ENCODE measurements around the gene KRTAP5-9. TPM values are rescaled to one million over a fixed set of nuclear protein-coding genes. Genes with fewer than 3 reads are reported as not detected.

KRTAP5-9 gene
- polyA plus RNA-seq, 1 donor (not counting 4 experiments of a cell fraction or from before 2014, with no cell fraction given), result 0.05 TPM

- H3K27ac ChIP-seq (ENCODE audit: control insufficient read depth, insufficient read depth, low read length), result no peak overlapping the region
- no peak overlapping the region for H2AFZ ChIP-seq (ENCODE audit: control insufficient read depth, low read length)
- FAIRE-seq, result no peak
- H3K4me2 ChIP-seq (ENCODE audit: control insufficient read depth, extremely low read depth, insufficient read depth, low read depth, low read length), result no peak overlapping the region
- H3K9me3 ChIP-seq (ENCODE audit: control insufficient read depth, low read depth, low read length), result peaks cover 3% of the 10 kb centered on the region
- no peaks in the 10 kb centered on the region for H3K4me1 ChIP-seq (ENCODE audit: control insufficient read depth, extremely low read depth, insufficient read depth, low read length)
- H3K27me3 ChIP-seq (ENCODE audit: control insufficient read depth, extremely low read depth, insufficient read depth, low read length), result peaks cover 4% of the 10 kb centered on the region
- TF ChIP-seq CTCF (optimal IDR thresholded peaks at IDR 0.05 in 1 of 3, IDR thresholded peaks at IDR 0.05 in 1 of 3, conservative IDR thresholded peaks at IDR 0.05 in 1 of 3; ENCODE audit: extremely low read depth in 1 of 3, insufficient read depth in 2 of 3, low read length in 3 of 3) (no peak), EZH2 (IDR thresholded peaks at IDR 0.05; ENCODE audit: low read length) (no peak)
- no peak for DNase-seq (ENCODE audit: low read depth, low spot score)
- no peak overlapping the region for H3K4me3 ChIP-seq (ENCODE audit: control insufficient read depth in 2 of 3, extremely low read depth in 1 of 3, insufficient read depth in 2 of 3, low read depth in 1 of 3, low read length in 3 of 3)
- no peaks in the 10 kb centered on the region for H3K79me2 ChIP-seq (ENCODE audit: control insufficient read depth, insufficient read depth, low read length)
- H3K36me3 ChIP-seq (ENCODE audit: control insufficient read depth in 2 of 2, extremely low read depth in 1 of 2, insufficient read depth in 2 of 2, low read length in 2 of 2), result no peaks in the 10 kb centered on the region
- no peaks in the 10 kb centered on the region for H3K9me1 ChIP-seq (ENCODE audit: control insufficient read depth, extremely low read depth, insufficient read depth, low read length)
- H4K20me1 ChIP-seq (ENCODE audit: control insufficient read depth, extremely low read depth, insufficient read depth, low read length), result no peaks in the 10 kb centered on the region
- dilution Hi-C loops (cut with MboI; ENCODE audit: extremely low pct_ligation_motif_present, low sequenced_read_pairs), result no loop called here
- H3K9ac ChIP-seq (ENCODE audit: control insufficient read depth, extremely low read depth, insufficient read depth, low read length), result no peak overlapping the region
These were observed 9.0 kb downstream of the KRTAP5-9 start for GRCh38 chr11:71557257-71557656.

- Histone ChIP-seq H3K4me2 (ENCODE audit: control insufficient read depth, extremely low read depth, insufficient read depth, low read depth, low read length) (no peak overlapping the region), H2AFZ (ENCODE audit: control insufficient read depth, low read length) (no peak overlapping the region), H3K4me3 (ENCODE audit: control insufficient read depth in 2 of 3, extremely low read depth in 1 of 3, insufficient read depth in 2 of 3, low read depth in 1 of 3, low read length in 3 of 3) (no peak overlapping the region), H3K9me1 (ENCODE audit: control insufficient read depth, extremely low read depth, insufficient read depth, low read length) (no peaks in the 10 kb centered on the region), H3K27me3 (ENCODE audit: control insufficient read depth, extremely low read depth, insufficient read depth, low read length) (peaks cover 4% of the 10 kb centered on the region), H3K9me3 (ENCODE audit: control insufficient read depth, low read depth, low read length) (peaks cover 3% of the 10 kb centered on the region), H3K36me3 (ENCODE audit: control insufficient read depth in 2 of 2, extremely low read depth in 1 of 2, insufficient read depth in 2 of 2, low read length in 2 of 2) (no peaks in the 10 kb centered on the region), H3K79me2 (ENCODE audit: control insufficient read depth, insufficient read depth, low read length) (no peaks in the 10 kb centered on the region), H4K20me1 (ENCODE audit: control insufficient read depth, extremely low read depth, insufficient read depth, low read length) (no peaks in the 10 kb centered on the region), H3K4me1 (ENCODE audit: control insufficient read depth, extremely low read depth, insufficient read depth, low read length) (no peaks in the 10 kb centered on the region), H3K27ac (ENCODE audit: control insufficient read depth, insufficient read depth, low read length) (no peak overlapping the region), H3K9ac (ENCODE audit: control insufficient read depth, extremely low read depth, insufficient read depth, low read length) (no peak overlapping the region)
- DNase-seq (ENCODE audit: low read depth, low spot score), result no peak
- dilution Hi-C loops (cut with MboI; ENCODE audit: extremely low pct_ligation_motif_present, low sequenced_read_pairs), result no loop called here
- no peak for TF ChIP-seq EZH2 (IDR thresholded peaks at IDR 0.05; ENCODE audit: low read length)
- TF ChIP-seq CTCF (optimal IDR thresholded peaks at IDR 0.05 in 1 of 3, IDR thresholded peaks at IDR 0.05 in 1 of 3, conservative IDR thresholded peaks at IDR 0.05 in 1 of 3; ENCODE audit: extremely low read depth in 1 of 3, insufficient read depth in 2 of 3, low read length in 3 of 3), result no peak
- no peak for FAIRE-seq
These were observed 10.8 kb downstream of the KRTAP5-9 start for GRCh38 chr11:71558996-71559395.

Measured in keratinocyte (primary cell).